Stomach (tissue), 4 donors: ENCODE measurements around the gene XAB2.

Experiments
- CTCF ChIP-seq, 7 experiments: fragments of 450-650 bp in 4 of 7; fragments of 200-600 bp in 3 of 7; sonication (generic) in 3 of 7; IDR thresholded peaks; one replicate each; pipeline ENCODE4 v1.5.1; 2016 to 2019; ENCODE audit warnings: antibody characterized with exemption in 7 of 7, control low read depth in 2 of 7, mild to moderate bottlenecking in 1 of 7
- EP300 ChIP-seq: sonication (generic); formaldehyde crosslinking; IDR thresholded peaks from one replicate; pipeline ENCODE4 v1.6.1; 2017; ENCODE audit warnings: antibody characterized with exemption
- POLR2A ChIP-seq, 4 donors: fragments of 450-650 bp; IDR thresholded peaks; one replicate each; pipeline ENCODE4 v1.6.1; 2016; ENCODE audit warnings: antibody characterized with exemption in 4 of 4, control low read depth in 2 of 4, mild to moderate bottlenecking in 1 of 4, moderate library complexity in 1 of 4

- TF ChIP-seq POLR2A (IDR thresholded peaks at IDR 0.05) (no peak), CTCF (IDR thresholded peaks at IDR 0.05) (no peak), EP300 (no peak)
These were observed 27.0 kb downstream of the XAB2 start for GRCh38 chr19:7602240-7602934.
